SK-N-SH (cell line): Measurements from ENCODE around the gene FSIP2. TPM values are rescaled to one million over a fixed set of nuclear protein-coding genes. Genes with fewer than 3 reads are reported as not detected.

Source experiments
- CTCF ChIA-PET: fragments of 300-600, 350-600 bp; formaldehyde crosslinking; extraction: SDS; loops from one replicate; lab custom pipeline; 2021; lab: Yijun Ruan, JAX
- POLR2A ChIA-PET: fragments of 350-600 bp; sonication (Branson Sonifier 250); formaldehyde crosslinking; extraction: SDS; loops from one replicate; lab custom pipeline; 2020; ENCODE audit warnings: antibody characterized with exemption, inconsistent platforms; lab: Yijun Ruan, JAX
- DNase-seq: peaks from one replicate; pipeline ENCODE4 v3.0.0; 2012
- H2AFZ ChIP-seq: fragments of 200-600 bp; sonication (generic); 2 replicates; pipeline ENCODE4 v1.8.1; 2016; ENCODE audit warnings: antibody characterized with exemption, mild to moderate bottlenecking, low read depth
- H3F3A ChIP-seq: fragments of 200-600 bp; sonication (generic); replicated peaks from 2 replicates; pipeline ENCODE3; 2016; ENCODE audit warnings: antibody characterized with exemption, mild to moderate bottlenecking; ENCODE audit not compliant: insufficient read depth
- H3K27ac ChIP-seq, 2 experiments: fragments of 200-500 bp in 1 of 2; fragments of 200-600 bp in 1 of 2; sonication (Bioruptor generic) in 1 of 2; sonication (generic), shearing (Covaris generic) in 1 of 2; 2 replicates each; pipeline versions ENCODE4 v1.5.1 to v1.6.1; 2014 to 2016; ENCODE audit warnings: low read depth in 2 of 2, inconsistent platforms in 1 of 2, low read length in 1 of 2, mild to moderate bottlenecking in 1 of 2, mixed read lengths in 1 of 2
- H3K27me3 ChIP-seq: fragments of 200-600 bp; sonication (generic), shearing (Covaris generic); 2 replicates; pipeline ENCODE4 v1.6.1; 2016; ENCODE audit warnings: mixed run types; ENCODE audit not compliant: insufficient read depth
- H3K36me3 ChIP-seq, 2 experiments: fragments of 200-500 bp in 1 of 2; fragments of 200-600 bp in 1 of 2; sonication (Bioruptor generic) in 1 of 2; sonication (generic) in 1 of 2; replicated peaks in 1 of 2; 2 replicates each; pipeline versions ENCODE3 to v1.5.1; 2014 to 2016; ENCODE audit warnings: low read length in 1 of 2, mild to moderate bottlenecking in 1 of 2; ENCODE audit not compliant: insufficient read depth in 2 of 2, control insufficient read depth in 1 of 2
- H3K4me1 ChIP-seq, 2 experiments: fragments of 200-500 bp in 1 of 2; fragments of 200-600 bp in 1 of 2; sonication (Bioruptor generic) in 1 of 2; sonication (generic), shearing (Covaris generic) in 1 of 2; 2 replicates each; pipeline versions ENCODE4 v1.5.1 to v1.6.1; 2014 to 2016; ENCODE audit warnings: low read depth in 1 of 2, low read length in 1 of 2, mixed run types in 1 of 2; ENCODE audit not compliant: insufficient read depth in 2 of 2, control insufficient read depth in 1 of 2
- H3K4me2 ChIP-seq: fragments of 200-600 bp; sonication (generic), shearing (Covaris generic); 2 replicates; pipeline ENCODE4 v1.6.1; 2017; ENCODE audit warnings: mixed run types
- H3K4me3 ChIP-seq, 2 experiments: fragments of 200-500 bp in 1 of 2; fragments of 200-600 bp in 1 of 2; sonication (Bioruptor generic) in 1 of 2; sonication (generic), shearing (Covaris generic) in 1 of 2; 2 replicates each; pipeline versions ENCODE4 v1.5.1 to v1.8.1; 2014 to 2016; ENCODE audit warnings: low read depth in 2 of 2, inconsistent platforms in 1 of 2, low read length in 1 of 2, mild to moderate bottlenecking in 1 of 2, mixed read lengths in 1 of 2, moderate library complexity in 1 of 2
- H3K79me2 ChIP-seq: fragments of 200-600 bp; sonication (generic); 2 replicates; pipeline ENCODE4 v1.8.1; 2017; ENCODE audit warnings: mild to moderate bottlenecking; ENCODE audit not compliant: insufficient read depth
- H3K9ac ChIP-seq: fragments of 200-600 bp; sonication (generic); 2 replicates; pipeline ENCODE4 v1.6.1; 2017; ENCODE audit warnings: mixed run types
- H3K9me2 ChIP-seq: fragments of 200-600 bp; sonication (generic); 2 replicates; pipeline ENCODE4 v1.6.1; 2017; ENCODE audit warnings: mixed run types
- H3K9me3 ChIP-seq: fragments of 200-600 bp; sonication (generic); 2 replicates; pipeline ENCODE4 v1.6.1; 2017; ENCODE audit warnings: mixed run types, mild to moderate bottlenecking, moderate library complexity
- H4K20me1 ChIP-seq: fragments of 200-600 bp; sonication (generic); 2 replicates; pipeline ENCODE4 v1.6.1; 2017; ENCODE audit warnings: mild to moderate bottlenecking, mixed run types; ENCODE audit not compliant: insufficient read depth
- CHD2 ChIP-seq: fragments of 150-350 bp; IDR thresholded peaks from 2 replicates; pipeline ENCODE4 v1.6.1; 2018; ENCODE audit warnings: low read length; ENCODE audit not compliant: partially characterized antibody
- FOXJ3 ChIP-seq: sonication (generic); formaldehyde crosslinking; IDR thresholded peaks from 2 replicates; pipeline ENCODE4 v1.5.1; 2020; ENCODE audit warnings: mild to moderate bottlenecking, missing genetic modification reagents
- FOXM1 ChIP-seq: IDR thresholded peaks from 2 replicates; pipeline ENCODE4 v1.4.0; 2012; ENCODE audit warnings: low read depth, mild to moderate bottlenecking
- MXI1 ChIP-seq: IDR thresholded peaks from 2 replicates; pipeline ENCODE4 v1.6.1; 2012; ENCODE audit warnings: mild to moderate bottlenecking, low read depth, low read length, improper control_type of control experiment
- NFIC ChIP-seq: IDR thresholded peaks from 2 replicates; pipeline ENCODE4 v1.4.0; 2012; ENCODE audit warnings: borderline replicate concordance
- NRF1 ChIP-seq: IDR thresholded peaks from 2 replicates; pipeline ENCODE4 v1.6.1; 2012; ENCODE audit warnings: low read depth, mild to moderate bottlenecking, low read length
- RCOR1 ChIP-seq: fragments of 150-350 bp; IDR thresholded peaks from 2 replicates; pipeline ENCODE4 v1.6.1; 2017; ENCODE audit warnings: antibody characterized with exemption, low read length
- RXRA ChIP-seq: IDR thresholded peaks from 2 replicates; pipeline ENCODE4 v1.4.0; 2012; ENCODE audit warnings: low read depth, mild to moderate bottlenecking, borderline replicate concordance
- SIN3A ChIP-seq: IDR thresholded peaks from 2 replicates; pipeline ENCODE4 v1.6.1; 2012; ENCODE audit warnings: low read depth, mild to moderate bottlenecking, low read length, moderate library complexity, borderline replicate concordance
- TAF1 ChIP-seq: IDR thresholded peaks from 2 replicates; pipeline ENCODE4 v1.6.1; 2012; ENCODE audit warnings: low read depth, mild to moderate bottlenecking, low read length, moderate library complexity, borderline replicate concordance
- TCF12 ChIP-seq: IDR thresholded peaks from 2 replicates; pipeline ENCODE4 v1.4.0; 2012
- WGBS: methylation state at CpG from one replicate; pipeline ENCODE4 v1.1.6; 2017; ENCODE audit warnings: low lambda C conversion rate; 5-methylcytosine and 5-hydroxymethylcytosine counted together
- polyA plus RNA-seq, 3 experiments: library from polyadenylated mRNA; depleted of rRNA; stranded (reverse); fragments of >200 nt; gene quantifications; 2 replicates each; pipeline ENCODE4 v1.2.3, GENCODE V29; 2012
- TF ChIP-seq, protein P1 (sequence below): IDR thresholded peaks from 2 replicates; pipeline ENCODE4 v1.4.0; 2012; ENCODE audit warnings: low read depth, borderline replicate concordance
- TF ChIP-seq, protein P2 (sequence below): fragments of 150-350 bp; IDR thresholded peaks from 2 replicates; pipeline ENCODE4 v1.6.1; 2017; ENCODE audit warnings: antibody characterized with exemption, low read length, low read depth, borderline replicate concordance
- TF ChIP-seq, protein P3 (sequence below): IDR thresholded peaks from 2 replicates; pipeline ENCODE4 v1.4.0; 2012; ENCODE audit warnings: low read depth, borderline replicate concordance
- TF ChIP-seq, protein P4 (sequence below): IDR thresholded peaks from 2 replicates; pipeline ENCODE4 v1.4.0; 2012; ENCODE audit warnings: low read depth
- TF ChIP-seq, protein P5 (sequence below): fragments of 200-600 bp; sonication (generic); IDR thresholded peaks from 2 replicates; pipeline ENCODE4 v1.6.1; 2017; ENCODE audit warnings: antibody characterized with exemption, mild to moderate bottlenecking, moderate library complexity
- TF ChIP-seq, protein P6 (sequence below): fragments of 150-350 bp; IDR thresholded peaks from 2 replicates; pipeline ENCODE4 v1.6.1; 2016; ENCODE audit warnings: mild to moderate bottlenecking, low read depth, low read length

FSIP2 gene
- polyA plus RNA-seq, 1 of the 3 experiments (the other 2 are of a cell fraction), result not detected

DNA sequence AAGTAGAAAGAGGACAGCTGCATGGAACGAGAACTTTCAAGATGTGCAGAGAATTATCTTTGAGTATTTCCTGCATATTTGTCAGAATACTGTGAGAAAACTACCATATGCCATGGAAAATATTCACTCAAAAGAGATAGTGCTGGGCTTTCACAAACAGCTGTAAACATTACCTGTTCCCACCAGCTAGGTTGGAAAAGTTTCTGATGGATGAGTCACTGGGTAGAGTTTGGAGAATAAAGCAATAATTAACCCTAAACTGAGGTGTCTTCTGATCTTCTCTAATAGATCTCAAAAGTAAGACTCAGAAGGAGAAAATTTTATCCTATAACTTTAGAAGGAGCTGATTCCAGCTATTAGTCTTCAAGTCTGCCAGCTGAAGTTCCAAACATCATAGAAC, 3.9 kb upstream of the FSIP2 start:
- Histone ChIP-seq H3K4me3 (no peak overlapping the region), H3K9me3 (no peaks in the 10 kb centered on the region), H3K27ac (no peak overlapping the region), H4K20me1 (no peaks in the 10 kb centered on the region), H2AFZ (no peak overlapping the region), H3K4me2 (no peak overlapping the region), H3K9me2 (no peaks in the 10 kb centered on the region), H3K4me1 (no peaks in the 10 kb centered on the region), H3F3A (no peaks in the 10 kb centered on the region), H3K36me3 (no peaks in the 10 kb centered on the region), H3K27me3 (no peaks in the 10 kb centered on the region), H3K9ac (no peak overlapping the region)
- no peak for DNase-seq
- WGBS, result 24% methylated on average over 1 of the region's 1 CpG
- ChIA-PET POLR2A (no interaction called here), CTCF (interaction anchor here (1.3 kb wide), 1 partner anchor 20 kb away, joined by 3 read pairs; no protein-coding TSS in a partner anchor)
- no peak for TF ChIP-seq TCF12
- TF ChIP-seq FOXM1, result no peak
- TF ChIP-seq, protein P1, sequence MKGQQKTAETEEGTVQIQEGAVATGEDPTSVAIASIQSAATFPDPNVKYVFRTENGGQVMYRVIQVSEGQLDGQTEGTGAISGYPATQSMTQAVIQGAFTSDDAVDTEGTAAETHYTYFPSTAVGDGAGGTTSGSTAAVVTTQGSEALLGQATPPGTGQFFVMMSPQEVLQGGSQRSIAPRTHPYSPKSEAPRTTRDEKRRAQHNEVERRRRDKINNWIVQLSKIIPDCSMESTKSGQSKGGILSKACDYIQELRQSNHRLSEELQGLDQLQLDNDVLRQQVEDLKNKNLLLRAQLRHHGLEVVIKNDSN, result no peak
- TF ChIP-seq, protein P2, sequence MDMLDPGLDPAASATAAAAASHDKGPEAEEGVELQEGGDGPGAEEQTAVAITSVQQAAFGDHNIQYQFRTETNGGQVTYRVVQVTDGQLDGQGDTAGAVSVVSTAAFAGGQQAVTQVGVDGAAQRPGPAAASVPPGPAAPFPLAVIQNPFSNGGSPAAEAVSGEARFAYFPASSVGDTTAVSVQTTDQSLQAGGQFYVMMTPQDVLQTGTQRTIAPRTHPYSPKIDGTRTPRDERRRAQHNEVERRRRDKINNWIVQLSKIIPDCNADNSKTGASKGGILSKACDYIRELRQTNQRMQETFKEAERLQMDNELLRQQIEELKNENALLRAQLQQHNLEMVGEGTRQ, result no peak
- TF ChIP-seq SIN3A, result no peak
- no peak for TF ChIP-seq CHD2
- TF ChIP-seq, protein P3, sequence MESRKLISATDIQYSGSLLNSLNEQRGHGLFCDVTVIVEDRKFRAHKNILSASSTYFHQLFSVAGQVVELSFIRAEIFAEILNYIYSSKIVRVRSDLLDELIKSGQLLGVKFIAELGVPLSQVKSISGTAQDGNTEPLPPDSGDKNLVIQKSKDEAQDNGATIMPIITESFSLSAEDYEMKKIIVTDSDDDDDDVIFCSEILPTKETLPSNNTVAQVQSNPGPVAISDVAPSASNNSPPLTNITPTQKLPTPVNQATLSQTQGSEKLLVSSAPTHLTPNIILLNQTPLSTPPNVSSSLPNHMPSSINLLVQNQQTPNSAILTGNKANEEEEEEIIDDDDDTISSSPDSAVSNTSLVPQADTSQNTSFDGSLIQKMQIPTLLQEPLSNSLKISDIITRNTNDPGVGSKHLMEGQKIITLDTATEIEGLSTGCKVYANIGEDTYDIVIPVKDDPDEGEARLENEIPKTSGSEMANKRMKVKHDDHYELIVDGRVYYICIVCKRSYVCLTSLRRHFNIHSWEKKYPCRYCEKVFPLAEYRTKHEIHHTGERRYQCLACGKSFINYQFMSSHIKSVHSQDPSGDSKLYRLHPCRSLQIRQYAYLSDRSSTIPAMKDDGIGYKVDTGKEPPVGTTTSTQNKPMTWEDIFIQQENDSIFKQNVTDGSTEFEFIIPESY, result no peak
- TF ChIP-seq NFIC, result no peak
- TF ChIP-seq RCOR1, result no peak
- no peak for TF ChIP-seq RXRA
- TF ChIP-seq TAF1, result no peak
- no peak for TF ChIP-seq MXI1
- no peak for TF ChIP-seq FOXJ3
- TF ChIP-seq, all 33 proteins: peak for 0
- H3K79me2 ChIP-seq, result no peaks in the 10 kb centered on the region

DNA sequence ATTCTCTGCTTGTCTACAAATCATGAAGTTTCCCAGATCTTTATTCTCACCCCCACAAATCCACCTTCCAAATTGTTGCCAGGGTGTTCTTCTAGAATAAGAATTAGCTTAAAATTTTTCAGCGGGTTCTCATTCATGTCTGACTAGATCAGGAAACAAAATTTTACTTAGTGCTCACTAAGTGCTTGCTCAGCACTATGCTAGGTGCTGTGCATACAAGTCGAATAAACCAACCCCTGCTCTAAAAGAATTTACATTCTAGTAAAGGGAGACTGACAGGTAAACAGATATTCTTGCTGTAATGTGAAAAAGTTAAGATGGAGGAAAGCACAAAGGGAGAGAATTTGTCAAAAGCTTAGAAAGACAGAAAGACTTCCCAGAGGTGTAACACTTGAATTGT, 2.4 kb upstream of the FSIP2 start:
- 48% methylated on average over 2 of the region's 2 CpGs for WGBS
- H3K9ac ChIP-seq, result no peak overlapping the region
- H3K79me2 ChIP-seq, result no peaks in the 10 kb centered on the region
- H3K4me3 ChIP-seq, result no peak overlapping the region
- no peak overlapping the region for H3K4me2 ChIP-seq
- no peak overlapping the region for H2AFZ ChIP-seq
- ChIA-PET POLR2A (no interaction called here), CTCF (interaction anchor here (1.2 kb wide), 1 partner anchor 19 kb away, joined by 4 read pairs; no protein-coding TSS in a partner anchor)
- H3K9me2 ChIP-seq, result no peaks in the 10 kb centered on the region
- H3K27ac ChIP-seq, result no peak overlapping the region
- no peaks in the 10 kb centered on the region for H3K36me3 ChIP-seq
- TF ChIP-seq, protein P4, sequence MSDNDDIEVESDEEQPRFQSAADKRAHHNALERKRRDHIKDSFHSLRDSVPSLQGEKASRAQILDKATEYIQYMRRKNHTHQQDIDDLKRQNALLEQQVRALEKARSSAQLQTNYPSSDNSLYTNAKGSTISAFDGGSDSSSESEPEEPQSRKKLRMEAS, result no peak
- no peak for TF ChIP-seq MXI1
- TF ChIP-seq SIN3A, result no peak
- TF ChIP-seq, protein P2, result no peak
- TF ChIP-seq, protein P5, sequence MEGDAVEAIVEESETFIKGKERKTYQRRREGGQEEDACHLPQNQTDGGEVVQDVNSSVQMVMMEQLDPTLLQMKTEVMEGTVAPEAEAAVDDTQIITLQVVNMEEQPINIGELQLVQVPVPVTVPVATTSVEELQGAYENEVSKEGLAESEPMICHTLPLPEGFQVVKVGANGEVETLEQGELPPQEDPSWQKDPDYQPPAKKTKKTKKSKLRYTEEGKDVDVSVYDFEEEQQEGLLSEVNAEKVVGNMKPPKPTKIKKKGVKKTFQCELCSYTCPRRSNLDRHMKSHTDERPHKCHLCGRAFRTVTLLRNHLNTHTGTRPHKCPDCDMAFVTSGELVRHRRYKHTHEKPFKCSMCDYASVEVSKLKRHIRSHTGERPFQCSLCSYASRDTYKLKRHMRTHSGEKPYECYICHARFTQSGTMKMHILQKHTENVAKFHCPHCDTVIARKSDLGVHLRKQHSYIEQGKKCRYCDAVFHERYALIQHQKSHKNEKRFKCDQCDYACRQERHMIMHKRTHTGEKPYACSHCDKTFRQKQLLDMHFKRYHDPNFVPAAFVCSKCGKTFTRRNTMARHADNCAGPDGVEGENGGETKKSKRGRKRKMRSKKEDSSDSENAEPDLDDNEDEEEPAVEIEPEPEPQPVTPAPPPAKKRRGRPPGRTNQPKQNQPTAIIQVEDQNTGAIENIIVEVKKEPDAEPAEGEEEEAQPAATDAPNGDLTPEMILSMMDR, result no peak
- no peak for TF ChIP-seq NRF1
- TF ChIP-seq, protein P6, sequence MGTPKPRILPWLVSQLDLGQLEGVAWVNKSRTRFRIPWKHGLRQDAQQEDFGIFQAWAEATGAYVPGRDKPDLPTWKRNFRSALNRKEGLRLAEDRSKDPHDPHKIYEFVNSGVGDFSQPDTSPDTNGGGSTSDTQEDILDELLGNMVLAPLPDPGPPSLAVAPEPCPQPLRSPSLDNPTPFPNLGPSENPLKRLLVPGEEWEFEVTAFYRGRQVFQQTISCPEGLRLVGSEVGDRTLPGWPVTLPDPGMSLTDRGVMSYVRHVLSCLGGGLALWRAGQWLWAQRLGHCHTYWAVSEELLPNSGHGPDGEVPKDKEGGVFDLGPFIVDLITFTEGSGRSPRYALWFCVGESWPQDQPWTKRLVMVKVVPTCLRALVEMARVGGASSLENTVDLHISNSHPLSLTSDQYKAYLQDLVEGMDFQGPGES, result no peak
- H4K20me1 ChIP-seq, result no peaks in the 10 kb centered on the region
- no peaks in the 10 kb centered on the region for H3K27me3 ChIP-seq
- no peaks in the 10 kb centered on the region for H3K9me3 ChIP-seq
- no peak for DNase-seq
- no peaks in the 10 kb centered on the region for H3K4me1 ChIP-seq
- H3F3A ChIP-seq, result no peaks in the 10 kb centered on the region
